ENCODE data around the gene EYA3. TPM values are rescaled to one million over a fixed set of nuclear protein-coding genes. Genes with fewer than 3 reads are reported as not detected.

EYA3 gene
- total RNA-seq, 4 donors from 2014 or later = 13.8 to 21.9 (median 15.8) TPM

- TF ChIP-seq POLR2A (IDR thresholded peaks at IDR 0.05) = no peak
- TF ChIP-seq, protein P1, sequence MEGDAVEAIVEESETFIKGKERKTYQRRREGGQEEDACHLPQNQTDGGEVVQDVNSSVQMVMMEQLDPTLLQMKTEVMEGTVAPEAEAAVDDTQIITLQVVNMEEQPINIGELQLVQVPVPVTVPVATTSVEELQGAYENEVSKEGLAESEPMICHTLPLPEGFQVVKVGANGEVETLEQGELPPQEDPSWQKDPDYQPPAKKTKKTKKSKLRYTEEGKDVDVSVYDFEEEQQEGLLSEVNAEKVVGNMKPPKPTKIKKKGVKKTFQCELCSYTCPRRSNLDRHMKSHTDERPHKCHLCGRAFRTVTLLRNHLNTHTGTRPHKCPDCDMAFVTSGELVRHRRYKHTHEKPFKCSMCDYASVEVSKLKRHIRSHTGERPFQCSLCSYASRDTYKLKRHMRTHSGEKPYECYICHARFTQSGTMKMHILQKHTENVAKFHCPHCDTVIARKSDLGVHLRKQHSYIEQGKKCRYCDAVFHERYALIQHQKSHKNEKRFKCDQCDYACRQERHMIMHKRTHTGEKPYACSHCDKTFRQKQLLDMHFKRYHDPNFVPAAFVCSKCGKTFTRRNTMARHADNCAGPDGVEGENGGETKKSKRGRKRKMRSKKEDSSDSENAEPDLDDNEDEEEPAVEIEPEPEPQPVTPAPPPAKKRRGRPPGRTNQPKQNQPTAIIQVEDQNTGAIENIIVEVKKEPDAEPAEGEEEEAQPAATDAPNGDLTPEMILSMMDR (IDR thresholded peaks at IDR 0.05) = no peak
- 85 to 93% methylated on average over 2 of the region's 2 CpGs for WGBS, 2 donors
- peak overlapping the region; percentile 69 to 76 (median 72) for H3K27ac ChIP-seq
- H3K27me3 ChIP-seq = no peaks in the 10 kb centered on the region
- intact Hi-C loops (cut with DNase I) = no loop called here
- peaks cover 0 to 29% (median 0%) of the 10 kb centered on the region in 3 donors for H3K4me1 ChIP-seq
- no peak overlapping the region for H3K4me3 ChIP-seq
- H3K36me3 ChIP-seq = no peaks in the 10 kb centered on the region
- no peaks in the 10 kb centered on the region for H3K9me3 ChIP-seq
- no peak for DNase-seq
Observed at GRCh38 chr1:28134651-28135207, 46.3 kb upstream of the EYA3 start.

DNA sequence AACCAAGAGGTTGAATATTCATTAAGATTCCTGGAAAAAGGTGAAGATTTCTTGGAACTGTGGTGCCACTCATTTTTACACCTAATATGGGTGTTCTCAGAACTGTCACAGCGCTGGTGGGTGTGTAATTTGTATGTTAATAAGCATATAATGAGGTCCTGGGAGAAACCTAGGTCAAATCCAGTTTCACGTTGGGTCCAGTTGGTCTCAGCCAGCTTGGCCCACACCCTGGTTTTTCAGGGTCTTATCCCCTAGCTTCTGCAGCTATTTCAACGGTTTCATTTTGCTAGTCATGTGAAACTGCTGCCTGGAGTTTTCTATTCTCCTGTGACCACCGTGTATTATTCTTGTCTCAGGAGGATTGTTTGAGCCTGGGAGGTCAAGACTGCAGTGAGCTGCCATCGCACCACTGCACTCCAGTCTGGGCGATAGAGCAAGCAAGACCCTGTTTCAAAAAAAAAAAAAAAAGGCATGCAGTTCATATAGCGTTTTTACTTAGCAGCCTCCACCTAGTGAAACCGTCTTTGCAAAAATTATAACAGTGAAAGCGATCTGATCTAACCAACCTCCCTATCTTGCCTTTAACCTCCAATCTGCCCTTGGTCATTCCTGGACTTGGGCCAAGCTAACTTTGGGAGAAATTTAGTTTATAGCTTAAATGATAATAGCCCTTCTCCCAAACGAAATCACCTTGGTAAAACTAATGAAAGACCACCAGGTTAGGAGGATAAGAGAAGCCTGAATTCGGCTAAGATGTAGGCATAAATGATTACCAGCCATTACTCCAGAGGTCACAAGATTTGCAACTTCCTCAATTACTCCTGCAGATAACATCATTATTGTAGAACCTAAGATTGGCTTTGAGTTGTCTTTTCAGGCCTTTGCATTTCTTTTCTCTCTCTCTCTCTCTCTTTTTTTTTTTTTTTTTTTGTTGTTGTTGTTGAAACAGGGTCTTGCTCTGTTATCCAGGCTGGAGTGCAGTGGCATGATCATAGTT lies 44.1 kb upstream of the EYA3 start:
- Histone ChIP-seq H3K36me3 (no peaks in the 10 kb centered on the region), H3K9me3 (no peaks in the 10 kb centered on the region), H3K27me3 (no peaks in the 10 kb centered on the region), H3K4me3 (no peak overlapping the region), H3K27ac (no peak overlapping the region), H3K4me1 (peaks cover 0 to 51% (median 7%) of the 10 kb centered on the region in 3 donors)
- 81 to 89% methylated on average over 11 of the region's 11 CpGs for WGBS, 2 donors
- TF ChIP-seq, protein P1 (IDR thresholded peaks at IDR 0.05) = no peak
- TF ChIP-seq POLR2A (IDR thresholded peaks at IDR 0.05) = no peak
- DNase-seq = no peak
- intact Hi-C loops (cut with DNase I) = no loop called here

DNA sequence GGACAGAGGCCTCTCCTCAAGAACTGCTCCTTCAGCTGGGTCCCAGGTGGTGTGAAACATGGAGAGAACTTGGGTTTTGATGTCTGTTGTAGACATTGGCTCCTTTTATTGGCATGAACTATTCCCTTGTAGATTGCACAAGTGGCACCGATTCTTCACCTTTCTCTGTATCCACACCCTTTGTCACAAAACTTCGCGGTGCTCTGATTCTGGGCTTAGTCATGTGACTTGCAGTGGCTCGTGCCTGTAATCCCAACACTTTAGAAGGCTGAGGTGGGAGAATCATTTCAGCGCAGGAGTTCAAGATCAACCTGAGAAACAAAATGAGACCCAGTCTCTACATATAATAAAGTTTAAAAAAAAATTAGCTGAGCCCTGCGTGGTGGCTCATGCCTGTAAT lies 42.5 kb upstream of the EYA3 start:
- 49 to 71% methylated on average over 5 of the region's 6 CpGs for WGBS, 2 donors
- no peak overlapping the region for H3K4me3 ChIP-seq
- intact Hi-C loops (cut with DNase I) = no loop called here
- DNase-seq = no peak
- no peaks in the 10 kb centered on the region for H3K27me3 ChIP-seq
- TF ChIP-seq, protein P1 (IDR thresholded peaks at IDR 0.05) = no peak
- TF ChIP-seq POLR2A (IDR thresholded peaks at IDR 0.05) = no peak
- peak overlapping the region in 3 of 4 donors; percentile 10 to 82 (median 30) for H3K27ac ChIP-seq
- no peaks in the 10 kb centered on the region for H3K36me3 ChIP-seq
- peaks cover 0 to 49% (median 7%) of the 10 kb centered on the region in 3 donors for H3K4me1 ChIP-seq
- H3K9me3 ChIP-seq = no peaks in the 10 kb centered on the region

DNA sequence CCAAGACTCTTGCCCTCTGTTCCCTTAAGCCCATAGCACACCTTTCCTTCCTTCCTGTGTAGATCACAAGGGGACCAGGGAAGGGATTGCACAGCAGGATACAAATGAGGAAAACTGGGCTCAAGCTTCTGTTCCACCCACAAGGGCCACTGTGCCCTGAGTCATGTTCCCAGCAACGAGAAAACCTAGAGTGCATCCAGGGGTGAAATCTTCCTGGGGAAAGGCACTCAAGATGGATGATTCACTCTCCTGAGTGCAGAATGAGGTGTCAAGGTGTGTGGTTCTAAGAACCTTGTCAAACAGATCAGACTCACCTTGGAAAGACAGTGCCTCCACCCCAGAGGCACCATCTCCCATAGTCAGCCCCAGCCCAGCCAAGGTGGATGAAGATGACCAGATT lies 40.7 kb upstream of the EYA3 start:
- Histone ChIP-seq H3K4me1 (peaks cover 0 to 35% (median 7%) of the 10 kb centered on the region in 3 donors), H3K4me3 (no peak overlapping the region), H3K9me3 (no peaks in the 10 kb centered on the region), H3K27ac (peak overlapping the region; percentile 65 to 82 (median 77)), H3K36me3 (no peaks in the 10 kb centered on the region), H3K27me3 (no peaks in the 10 kb centered on the region)
- no peak for DNase-seq
- 20% methylated on average over 1 of the region's 1 CpG; no CpG with 5 or more reads in 1 of the 2 donors for WGBS, 2 donors
- TF ChIP-seq POLR2A (IDR thresholded peaks at IDR 0.05) = no peak
- TF ChIP-seq, protein P1 (IDR thresholded peaks at IDR 0.05) = no peak
- intact Hi-C loops (cut with DNase I) = no loop called here

Data from esophagus squamous epithelium (tissue), 5 donors.